ENCODE results near the gene TBCCD1.

TBCCD1 gene, protein sequence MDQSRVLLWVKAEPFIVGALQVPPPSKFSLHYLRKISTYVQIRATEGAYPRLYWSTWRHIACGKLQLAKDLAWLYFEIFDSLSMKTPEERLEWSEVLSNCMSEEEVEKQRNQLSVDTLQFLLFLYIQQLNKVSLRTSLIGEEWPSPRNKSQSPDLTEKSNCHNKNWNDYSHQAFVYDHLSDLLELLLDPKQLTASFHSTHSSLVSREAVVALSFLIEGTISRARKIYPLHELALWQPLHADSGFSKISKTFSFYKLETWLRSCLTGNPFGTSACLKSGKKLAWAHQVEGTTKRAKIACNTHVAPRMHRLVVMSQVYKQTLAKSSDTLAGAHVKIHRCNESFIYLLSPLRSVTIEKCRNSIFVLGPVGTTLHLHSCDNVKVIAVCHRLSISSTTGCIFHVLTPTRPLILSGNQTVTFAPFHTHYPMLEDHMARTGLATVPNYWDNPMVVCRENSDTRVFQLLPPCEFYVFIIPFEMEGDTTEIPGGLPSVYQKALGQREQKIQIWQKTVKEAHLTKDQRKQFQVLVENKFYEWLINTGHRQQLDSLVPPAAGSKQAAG

DNA sequence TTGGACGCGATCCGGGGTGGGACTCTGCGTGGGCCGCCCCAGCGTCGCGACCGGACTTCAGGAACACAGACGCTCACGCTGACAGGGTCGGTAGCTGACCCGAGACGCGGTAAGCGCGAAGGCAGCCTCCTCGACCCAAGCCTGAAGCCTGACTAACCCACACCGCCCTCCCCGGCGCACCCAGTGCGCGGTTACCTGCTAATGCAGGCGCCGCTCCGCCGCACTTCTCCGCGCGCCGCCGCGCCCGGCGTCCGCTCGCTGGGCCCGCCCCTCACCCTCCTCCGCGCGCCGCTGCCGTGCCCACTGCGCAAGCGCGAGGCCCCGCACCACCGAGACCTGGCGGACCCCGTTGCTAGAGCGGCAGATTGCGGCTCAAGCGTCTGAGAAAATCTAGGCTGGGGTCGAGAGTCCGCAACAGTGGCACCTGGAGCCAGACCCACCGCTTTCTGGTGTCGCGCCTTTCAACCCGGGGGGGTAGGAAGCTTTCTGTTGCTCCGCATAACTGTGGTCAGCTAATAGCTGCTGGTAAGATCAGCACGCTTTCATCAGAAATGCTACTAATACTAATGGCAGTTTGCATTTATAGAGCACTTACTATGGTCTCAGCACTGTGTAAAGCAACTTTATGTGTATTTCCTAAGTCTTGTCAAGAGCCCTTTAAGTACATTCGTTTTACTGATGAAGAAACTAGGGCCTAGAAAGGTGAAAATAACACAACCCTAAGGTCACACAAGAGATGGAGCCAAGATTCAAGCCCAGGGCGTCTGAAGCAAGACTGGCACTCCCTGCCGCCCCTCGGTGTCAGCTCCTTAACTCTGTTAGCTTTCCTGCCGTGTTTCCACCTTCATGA lies at the start of gene TBCCD1:
TBCCD1 (minus strand) TSS at position 268 of the 850 bp plus-strand sequence. CDS start 3,010 bp downstream, outside the sequence.
- peak; percentile 87 for DNase-seq

DNA sequence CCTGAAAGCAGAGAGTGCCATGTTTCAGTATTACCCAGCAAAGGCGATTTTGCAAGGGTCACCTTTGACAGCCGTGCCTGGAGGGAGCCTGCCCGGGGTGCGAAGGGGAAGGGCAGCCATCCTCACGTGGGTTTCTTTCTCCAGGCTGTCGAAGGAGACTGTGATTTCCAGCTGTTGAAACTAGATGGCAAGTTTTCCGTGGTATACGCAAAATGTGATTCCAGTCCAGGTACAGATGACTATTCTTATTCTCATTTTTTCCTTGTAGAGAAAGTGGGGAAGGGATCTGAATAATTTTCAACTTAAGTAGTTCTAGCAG lies 49.1 kb upstream of the TBCCD1 start:
- DNase-seq = no peak

DNA sequence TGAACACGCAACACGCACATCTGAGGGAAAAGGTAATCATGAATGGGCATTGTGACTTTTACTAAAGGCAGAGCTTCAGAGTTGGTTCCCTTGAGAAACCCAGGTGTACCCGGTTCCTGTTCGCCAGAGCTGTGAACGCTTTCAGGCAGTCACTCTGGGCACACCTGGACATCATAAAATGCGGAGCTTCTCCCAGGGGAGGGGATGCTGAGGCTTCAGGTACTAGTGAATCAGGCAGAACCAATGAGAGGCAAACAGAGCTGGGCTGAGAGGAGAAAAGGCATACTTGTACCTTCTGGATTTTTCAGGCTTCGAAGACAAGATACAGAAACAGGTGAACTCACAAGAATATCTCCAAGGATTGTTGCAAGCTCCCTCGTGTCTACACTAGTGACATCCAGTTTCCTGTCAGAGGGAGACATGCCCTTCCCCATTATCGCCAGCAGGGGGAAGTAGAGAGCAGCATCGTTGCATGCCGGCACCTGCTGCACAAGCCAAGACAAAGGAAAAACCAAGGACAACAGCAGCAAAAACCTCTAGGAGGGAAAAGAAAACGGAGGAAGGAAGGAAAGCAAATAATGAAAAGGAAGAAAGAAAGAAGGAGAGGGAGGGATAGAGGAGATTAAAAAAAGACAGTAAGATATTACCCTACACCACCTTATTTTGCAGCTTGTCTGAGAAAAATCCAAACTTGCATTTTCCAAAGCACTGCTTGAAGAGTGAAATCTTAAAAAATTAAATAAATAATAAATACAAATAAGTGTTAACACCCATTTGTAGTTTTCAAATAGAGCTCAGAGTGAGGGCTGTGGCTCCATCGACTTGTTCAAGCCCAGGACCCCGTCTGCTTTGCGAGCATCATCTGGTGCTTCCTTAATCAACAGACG lies 47.7 kb upstream of the TBCCD1 start:
- peak; percentile 53 for DNase-seq

DNA sequence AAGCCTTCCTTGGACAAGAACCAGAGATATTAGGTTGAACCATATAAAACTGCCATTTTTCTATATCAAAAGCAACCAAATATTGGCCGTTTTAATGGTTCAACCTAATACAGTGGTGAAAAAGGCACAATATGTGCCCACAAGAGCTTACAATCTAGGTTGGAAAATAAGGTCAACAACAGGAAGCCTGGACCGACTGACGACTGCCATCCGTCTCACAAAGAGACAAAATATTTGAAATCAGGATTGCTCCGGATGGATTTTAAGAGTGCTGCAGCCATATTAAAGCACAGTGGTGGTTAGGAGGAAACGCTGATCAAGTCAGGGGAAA lies 47.1 kb upstream of the TBCCD1 start:
- no peak for DNase-seq

DNA sequence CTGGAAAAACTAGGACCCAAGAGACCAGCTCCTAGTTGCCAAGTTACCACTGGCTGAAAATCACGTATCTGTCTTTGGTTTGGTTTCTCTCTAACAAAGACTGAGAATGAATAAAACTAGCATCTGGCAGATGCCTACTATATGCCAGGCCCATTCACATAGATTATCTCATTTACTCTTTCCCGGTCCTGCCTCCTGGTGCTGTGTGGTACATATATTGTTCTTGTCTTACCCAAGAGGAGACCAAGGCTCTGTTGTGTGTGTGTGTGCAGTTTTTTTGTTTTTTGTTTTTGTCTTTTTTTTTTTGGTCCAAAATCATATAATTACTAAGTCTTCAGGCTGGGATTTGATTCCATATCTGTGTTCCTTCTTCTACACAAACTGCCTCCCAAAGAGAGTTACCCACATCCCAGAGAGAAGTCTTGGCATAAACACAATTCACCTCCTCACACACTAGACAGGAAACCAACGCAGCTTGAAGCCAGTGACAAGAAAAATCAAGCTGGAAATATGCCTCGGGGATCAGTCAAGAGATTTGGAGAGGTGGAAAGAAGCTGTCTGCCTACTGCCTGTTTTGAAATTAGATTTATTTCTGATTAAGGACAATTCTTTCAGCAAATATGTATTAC lies 46.6 kb upstream of the TBCCD1 start:
- no peak for DNase-seq

DNA sequence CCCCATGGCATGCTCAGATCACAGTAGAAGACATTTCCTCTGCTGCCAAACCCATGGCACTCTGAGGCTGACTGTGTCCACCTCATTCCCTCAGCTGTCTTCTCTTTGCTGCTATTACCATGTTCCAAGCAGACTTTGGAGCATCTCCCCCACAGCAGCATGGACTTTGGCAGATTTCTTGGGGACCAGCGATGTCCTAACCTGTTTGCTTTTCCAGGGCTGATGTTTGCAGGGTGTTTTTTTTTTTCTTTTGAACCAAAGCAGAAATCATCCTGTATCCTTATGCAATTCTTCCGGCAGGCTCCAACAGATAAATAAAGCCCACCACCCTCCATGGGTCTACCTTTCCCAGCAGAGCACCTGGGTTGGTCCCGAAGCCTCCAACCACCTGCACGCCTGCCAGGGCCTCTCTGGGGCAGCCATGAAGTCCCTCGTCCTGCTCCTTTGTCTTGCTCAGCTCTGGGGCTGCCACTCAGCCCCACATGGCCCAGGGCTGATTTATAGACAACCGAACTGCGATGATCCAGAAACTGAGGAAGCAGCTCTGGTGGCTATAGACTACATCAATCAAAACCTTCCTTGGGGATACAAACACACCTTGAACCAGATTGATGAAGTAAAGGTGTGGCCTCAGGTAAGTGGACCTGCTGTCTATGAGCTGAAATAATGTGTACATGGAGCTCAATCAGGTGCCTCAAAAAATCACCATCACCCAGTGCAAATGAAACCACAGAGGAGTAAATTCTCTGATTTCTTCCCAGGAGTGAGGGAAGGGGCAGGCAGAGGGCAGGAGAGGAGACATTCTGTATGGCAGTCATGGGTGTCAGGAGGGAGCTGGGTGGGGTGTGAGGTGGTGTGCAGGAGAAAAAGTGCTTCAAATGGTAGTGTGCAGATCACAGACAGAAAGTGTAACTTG lies 45.8 kb upstream of the TBCCD1 start, which contains the start of gene AHSG:
AHSG (plus strand) TSS at position 340 of the 916 bp plus-strand sequence; CDS start at position 422, 82 bp downstream.
- no peak for DNase-seq

DNA sequence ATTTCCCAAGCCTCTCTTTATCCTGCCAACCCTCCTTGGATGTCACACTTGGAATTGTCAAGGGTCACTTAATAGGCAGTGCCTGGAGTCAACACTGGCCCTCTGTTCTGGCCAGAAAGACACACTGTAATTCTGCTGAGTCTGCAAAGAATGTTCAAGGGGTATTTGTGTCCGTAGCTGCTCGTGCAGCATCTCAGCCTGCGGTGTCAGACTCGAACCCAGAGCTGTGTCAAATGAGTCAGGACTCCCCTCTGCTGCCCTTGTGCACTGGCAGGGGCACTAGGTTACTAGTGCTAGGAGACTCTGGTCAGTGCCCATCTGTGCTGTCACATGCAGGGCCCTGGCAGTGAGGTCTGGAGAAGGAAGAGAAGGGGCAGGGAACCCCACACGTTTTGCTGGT lies 44.9 kb upstream of the TBCCD1 start:
- DNase-seq = no peak

DNA sequence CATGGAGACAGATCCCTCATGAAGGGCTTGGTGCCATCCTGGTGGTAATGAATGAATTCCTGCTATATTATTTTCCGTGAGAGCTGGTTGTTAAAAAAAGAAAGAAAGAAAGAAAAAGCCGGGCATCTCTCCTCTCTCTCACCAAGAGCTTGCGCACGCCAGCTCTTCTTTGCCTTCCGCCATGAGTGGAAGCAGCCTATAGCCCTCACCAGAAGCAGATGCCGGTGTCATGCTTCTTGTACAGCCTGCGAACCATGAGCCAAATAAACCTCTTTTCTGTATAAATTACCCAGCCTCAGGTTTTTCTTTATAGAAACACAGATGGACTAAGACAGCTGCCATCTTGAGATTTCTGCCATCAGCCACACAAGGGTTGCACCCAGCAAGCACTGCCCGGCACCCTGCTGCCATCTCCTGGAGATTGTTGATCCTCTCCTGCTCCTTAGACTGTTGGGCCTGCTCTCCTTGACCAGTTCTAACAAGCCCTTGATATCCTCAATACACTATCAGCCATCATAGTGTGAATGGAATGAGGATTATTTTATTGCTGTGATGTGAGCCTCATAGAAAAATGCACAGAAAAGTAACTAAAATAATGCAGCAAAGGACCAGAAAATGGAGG lies 42.2 kb upstream of the TBCCD1 start:
- DNase-seq = peak; percentile 5

DNA sequence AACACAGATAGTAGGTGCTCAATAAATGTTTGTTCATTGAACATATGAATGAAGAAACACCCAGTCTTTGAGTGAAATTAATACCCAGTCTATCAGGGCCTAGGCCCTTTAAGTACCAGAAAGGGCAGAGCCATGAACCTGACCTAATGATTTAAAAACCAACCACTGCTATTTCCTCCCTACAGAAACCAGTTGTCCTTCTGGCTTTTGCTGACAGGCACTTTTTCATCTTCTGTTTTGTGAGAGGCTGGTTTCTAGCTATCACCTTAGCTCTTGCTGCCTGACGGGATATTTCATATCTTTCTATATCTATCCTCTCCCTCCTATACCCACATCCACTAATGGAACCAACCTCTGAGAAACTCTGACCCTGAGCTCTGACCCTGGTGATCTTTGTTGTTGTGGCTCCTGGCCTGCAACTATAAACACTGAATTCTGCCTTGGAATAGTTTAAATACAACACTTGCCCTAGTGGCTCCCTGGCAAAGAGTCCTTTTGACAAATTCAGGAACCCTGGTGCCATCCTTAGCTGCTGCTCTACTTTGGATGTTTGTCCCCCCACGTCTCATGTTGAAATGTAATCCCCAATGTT lies 41.6 kb upstream of the TBCCD1 start:
- DNase-seq = no peak

DNA sequence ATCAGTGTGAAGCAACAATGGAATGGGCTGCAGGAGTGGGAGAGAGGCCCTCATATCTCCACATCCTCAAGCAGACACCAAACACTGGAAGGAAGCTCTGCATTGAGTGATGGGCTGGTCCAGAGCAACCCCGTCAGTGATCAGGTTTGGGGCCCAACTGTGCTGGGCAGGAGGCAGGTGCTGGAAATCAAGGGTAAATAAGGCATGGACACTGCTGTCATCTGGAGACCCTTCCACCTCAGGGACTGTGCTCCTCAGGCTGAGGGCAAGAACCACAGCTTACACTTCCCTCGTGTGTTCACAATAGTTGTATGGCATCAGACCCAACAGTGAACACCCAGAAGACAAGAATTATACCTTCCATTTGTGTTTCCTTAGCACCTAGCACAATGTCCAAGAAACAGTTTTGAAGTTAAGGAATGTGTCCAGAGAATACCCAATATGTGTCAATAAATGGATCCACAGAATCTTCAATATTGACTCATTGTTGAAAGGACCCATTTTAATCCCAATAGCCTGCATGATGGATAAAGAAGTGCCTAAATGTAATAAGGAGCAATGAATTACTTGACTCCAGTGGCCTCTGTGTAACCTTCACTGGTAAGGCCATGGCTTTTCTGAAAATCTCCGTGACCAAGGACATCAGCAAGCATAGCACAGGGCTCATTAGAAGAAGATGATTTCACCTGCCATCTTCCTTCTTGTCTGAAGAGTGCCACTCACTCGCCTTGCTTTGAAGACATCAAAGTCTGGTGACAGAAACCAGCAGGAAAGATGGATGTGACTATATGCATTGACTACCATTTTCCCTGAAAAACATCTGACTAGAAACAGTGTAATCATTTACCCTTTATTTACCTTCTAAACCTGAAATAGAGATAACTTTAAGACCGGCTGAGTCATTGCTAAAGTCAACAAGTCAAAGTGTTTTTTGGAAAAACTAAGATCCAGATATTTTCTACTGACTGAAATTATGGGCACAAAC lies 38.7 kb upstream of the TBCCD1 start:
- DNase-seq = no peak

DNA sequence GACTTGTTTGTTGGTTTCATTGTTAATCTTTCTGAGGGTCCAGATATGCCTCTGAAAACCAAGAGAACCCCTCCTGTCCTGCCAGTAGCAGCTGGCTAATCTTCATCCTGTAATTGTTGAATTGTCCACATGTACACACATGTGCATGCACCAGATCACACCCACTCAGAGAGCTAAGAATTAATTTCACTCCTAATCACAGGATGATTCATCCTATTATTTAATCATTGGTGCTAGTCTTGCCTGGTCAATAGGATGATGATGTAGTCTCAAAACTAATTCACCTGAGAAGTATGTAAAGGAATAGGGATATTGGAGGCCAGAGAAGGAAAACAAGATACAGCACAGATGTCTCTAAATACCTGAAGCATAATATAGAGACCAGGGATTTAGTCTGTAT lies 37.9 kb upstream of the TBCCD1 start:
- no peak for DNase-seq

DNA sequence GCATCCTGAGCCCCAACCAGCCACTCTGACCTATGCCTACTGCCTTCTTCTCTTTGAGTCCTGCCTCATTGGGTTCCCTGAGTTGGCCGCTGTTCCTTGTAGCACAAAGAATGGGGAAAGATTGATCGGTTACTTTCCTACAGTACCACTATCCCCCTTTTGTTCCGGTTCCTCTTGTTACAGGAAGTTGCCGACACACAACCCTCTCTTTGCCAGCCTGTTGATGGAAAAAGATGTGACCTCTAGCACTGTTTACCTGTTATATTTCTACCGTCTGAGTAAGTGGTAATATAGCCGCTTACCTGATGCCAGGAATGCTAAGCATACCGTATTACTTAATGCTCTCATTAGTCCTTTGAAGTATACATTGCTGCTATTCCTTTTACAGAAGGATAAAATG lies 36.0 kb upstream of the TBCCD1 start:
- no peak for DNase-seq

DNA sequence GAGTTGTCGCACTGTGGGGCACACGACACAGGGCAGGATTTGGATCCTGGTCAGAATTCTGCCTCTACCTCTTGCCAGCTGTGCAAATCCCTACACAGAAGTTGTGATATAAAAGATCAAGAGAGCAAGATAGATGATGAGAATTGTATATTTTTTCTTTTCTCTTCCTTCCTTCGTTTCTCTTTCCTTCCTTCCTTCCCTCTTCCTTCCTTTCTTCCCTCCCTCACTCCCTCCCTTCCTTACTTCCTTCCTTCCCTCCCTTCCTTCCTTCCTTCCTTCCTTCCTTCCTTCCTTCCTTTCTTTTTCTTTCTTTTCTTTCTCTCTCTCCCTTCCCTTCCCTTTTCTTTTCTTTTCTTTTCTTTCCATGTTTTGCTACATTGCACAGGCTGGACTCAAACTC lies 33.8 kb upstream of the TBCCD1 start:
- DNase-seq = no peak

DNA sequence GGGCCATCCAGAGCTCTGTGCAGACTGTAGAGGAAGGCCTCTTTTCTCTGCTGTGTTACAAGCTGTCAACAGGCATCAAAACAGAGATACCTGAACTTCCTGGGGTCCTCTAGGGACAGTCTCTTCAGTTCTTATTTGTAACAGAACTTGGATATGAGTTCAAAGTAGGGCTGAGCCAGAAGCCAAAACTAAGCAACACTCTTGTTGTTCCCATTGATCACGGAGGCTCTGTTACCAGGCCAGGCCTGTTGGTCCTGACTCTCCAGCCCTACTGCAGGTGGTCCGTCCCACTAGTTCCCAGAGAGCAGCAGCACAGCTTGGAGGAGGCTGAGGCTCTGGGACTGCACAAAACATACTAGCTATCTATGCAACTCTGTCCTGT lies 32.6 kb upstream of the TBCCD1 start:
- no peak for DNase-seq

DNA sequence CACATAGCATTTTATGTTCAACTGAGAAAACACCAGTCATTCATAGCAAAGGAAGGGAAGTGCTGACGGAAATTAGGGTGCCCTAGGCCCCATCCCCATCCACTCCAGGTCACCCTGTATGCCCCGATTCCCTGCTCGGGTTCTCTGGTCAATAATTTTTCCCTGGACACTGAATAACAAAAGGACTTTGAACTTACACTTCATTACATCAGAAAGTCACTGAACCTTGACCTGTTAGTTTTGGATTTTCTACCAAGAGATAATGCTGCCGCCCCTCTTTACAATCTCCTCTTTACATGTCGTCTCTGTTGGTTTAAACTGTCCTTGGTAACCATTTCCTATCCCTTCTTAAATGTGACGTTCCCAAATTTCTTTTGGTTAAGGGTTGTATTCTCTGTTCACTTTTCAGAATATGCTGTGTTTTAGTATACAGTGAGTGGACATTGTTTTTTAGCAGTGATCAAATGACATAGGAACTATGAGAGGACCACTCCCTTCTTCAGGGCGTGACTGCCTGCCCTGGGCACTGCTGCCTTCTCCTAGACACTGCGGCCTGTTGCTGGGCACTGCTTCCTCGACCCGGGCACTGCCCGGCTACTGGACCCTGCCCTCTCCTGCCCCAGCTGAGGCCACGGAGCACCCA lies 32.1 kb upstream of the TBCCD1 start:
- DNase-seq = no peak

DNA sequence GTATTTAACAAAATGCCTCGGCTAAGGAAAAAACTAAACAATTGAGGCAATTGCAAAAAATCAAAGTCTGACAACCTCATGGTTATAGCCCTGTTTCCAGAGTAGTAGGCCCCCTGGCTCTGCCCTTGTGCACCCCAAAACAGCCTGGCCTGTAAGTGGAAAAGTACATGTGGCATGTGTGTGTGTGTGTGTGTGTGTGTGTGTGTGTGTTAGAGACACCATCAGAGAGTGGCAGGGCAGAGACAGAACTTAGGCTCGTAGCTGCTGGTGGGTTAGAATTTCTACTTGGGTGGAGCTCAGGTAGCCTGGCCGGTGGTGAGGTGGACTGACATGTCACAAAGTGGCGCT lies 31.6 kb upstream of the TBCCD1 start:
- DNase-seq = no peak

DNA sequence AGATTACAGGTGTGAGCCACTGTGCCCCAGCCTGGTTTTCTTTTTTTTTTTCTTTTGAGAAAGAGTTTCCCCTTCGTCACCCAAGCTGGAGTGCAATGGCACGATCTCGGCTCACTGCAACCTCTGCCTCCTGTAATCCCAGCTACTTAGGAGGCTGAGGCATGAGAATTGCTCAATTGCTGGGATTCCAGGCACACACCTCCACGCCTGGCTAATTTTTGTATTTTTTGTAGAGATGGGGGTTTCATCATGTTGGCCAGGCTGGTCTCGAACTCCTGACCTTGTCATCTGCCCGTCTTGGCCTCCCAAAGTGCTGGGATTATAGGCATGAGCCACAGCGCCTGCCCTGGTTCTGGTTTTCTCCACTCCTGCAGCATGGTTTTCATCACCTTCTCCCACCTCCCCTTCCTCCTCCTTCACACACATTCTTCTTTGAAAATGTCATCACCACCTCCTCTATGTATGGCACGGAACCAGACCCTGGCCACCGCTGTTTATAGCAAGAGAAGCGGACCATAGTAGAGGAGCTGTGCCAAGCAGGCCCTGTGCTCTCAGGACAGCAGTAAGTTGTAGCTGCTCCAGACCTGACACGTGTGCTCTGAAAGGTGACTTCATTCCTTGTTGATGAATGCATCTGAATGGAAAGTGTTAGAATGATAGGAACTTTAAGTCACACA lies 31.1 kb upstream of the TBCCD1 start:
- peak; percentile 86 for DNase-seq

All from fibroblast of skin of right biceps (primary cell).